Spleen (tissue), 7 donors: ENCODE data around the gene SIRPA.

ENCODE experiments used
- POLR2A ChIP-seq, 3 donors: fragments of 450-650 bp; IDR thresholded peaks; one replicate each; pipeline ENCODE4 v1.5.1; 2017; ENCODE audit warnings: antibody characterized with exemption in 3 of 3, mild to moderate bottlenecking in 1 of 3
- POLR2AphosphoS5 ChIP-seq, 3 donors: sonication (generic); formaldehyde crosslinking; IDR thresholded peaks; one replicate each; pipeline ENCODE4 v1.5.1; 2017; ENCODE audit warnings: antibody characterized with exemption in 3 of 3
- TF ChIP-seq, protein P1 (sequence below), 11 experiments: fragments of 200-600 bp in 7 of 11; fragments of 450-650 bp in 4 of 11; sonication (generic) in 4 of 11; IDR thresholded peaks in 8 of 11; conservative IDR thresholded peaks in 3 of 11; 1 replicate in 7 of 11; 2 replicates in 4 of 11; pipeline versions ENCODE4 v1.4.0 to v1.8.0; 2016 to 2021; ENCODE audit warnings: antibody characterized with exemption in 11 of 11, inconsistent platforms in 4 of 11, mild to moderate bottlenecking in 1 of 11
- donor health status: DM: no; HTN: no; CAD: no; lungs with moderate emphysema.
- donor health status: DM: no; HTN: no; CAD: no.
- donor health status: DM: no; HTN: no; CAD: no.

DNA sequence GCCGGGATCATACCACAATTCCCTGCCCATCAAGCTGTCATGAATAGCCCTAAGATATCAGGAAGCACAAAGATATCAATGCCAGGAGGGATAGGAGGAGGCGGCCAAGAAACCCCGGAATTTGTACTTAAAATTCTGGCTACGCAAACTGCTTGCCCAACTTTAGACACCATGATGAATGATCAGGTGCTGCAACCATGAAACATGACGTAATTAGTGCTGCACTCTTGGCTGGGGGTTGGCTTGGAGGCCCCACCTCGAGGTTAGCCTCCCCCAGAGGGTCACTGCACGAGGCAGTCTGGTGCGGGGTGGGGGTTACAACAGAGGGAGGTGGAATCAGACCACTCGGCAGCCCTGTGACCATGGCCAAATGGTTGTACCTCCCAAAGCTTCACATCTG lies 8.9 kb downstream of the SIRPA start:
- TF ChIP-seq, protein P1, sequence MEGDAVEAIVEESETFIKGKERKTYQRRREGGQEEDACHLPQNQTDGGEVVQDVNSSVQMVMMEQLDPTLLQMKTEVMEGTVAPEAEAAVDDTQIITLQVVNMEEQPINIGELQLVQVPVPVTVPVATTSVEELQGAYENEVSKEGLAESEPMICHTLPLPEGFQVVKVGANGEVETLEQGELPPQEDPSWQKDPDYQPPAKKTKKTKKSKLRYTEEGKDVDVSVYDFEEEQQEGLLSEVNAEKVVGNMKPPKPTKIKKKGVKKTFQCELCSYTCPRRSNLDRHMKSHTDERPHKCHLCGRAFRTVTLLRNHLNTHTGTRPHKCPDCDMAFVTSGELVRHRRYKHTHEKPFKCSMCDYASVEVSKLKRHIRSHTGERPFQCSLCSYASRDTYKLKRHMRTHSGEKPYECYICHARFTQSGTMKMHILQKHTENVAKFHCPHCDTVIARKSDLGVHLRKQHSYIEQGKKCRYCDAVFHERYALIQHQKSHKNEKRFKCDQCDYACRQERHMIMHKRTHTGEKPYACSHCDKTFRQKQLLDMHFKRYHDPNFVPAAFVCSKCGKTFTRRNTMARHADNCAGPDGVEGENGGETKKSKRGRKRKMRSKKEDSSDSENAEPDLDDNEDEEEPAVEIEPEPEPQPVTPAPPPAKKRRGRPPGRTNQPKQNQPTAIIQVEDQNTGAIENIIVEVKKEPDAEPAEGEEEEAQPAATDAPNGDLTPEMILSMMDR (IDR thresholded peaks at IDR 0.05 in 8 of 11, conservative IDR thresholded peaks at IDR 0.05 in 3 of 11), result no peak
- TF ChIP-seq POLR2A (IDR thresholded peaks at IDR 0.05) (no peak), POLR2AphosphoS5 (IDR thresholded peaks at IDR 0.05) (no peak)
